HCEC 1CT (cell line): Measurements from ENCODE around the gene RPL35A.
A peak's percentile ranks its signal among the peaks of the same experiment; 100 is the strongest.
"Not testable (repeated sequence)": the region's sequence is repeated elsewhere in the genome, so short reads cannot be mapped to it uniquely, and the experiment has no call there.

Experiments used
- DNase-seq: peaks from one replicate; pipeline ENCODE4 v3.0.0-alpha.2; 2017

RPL35A gene

DNA sequence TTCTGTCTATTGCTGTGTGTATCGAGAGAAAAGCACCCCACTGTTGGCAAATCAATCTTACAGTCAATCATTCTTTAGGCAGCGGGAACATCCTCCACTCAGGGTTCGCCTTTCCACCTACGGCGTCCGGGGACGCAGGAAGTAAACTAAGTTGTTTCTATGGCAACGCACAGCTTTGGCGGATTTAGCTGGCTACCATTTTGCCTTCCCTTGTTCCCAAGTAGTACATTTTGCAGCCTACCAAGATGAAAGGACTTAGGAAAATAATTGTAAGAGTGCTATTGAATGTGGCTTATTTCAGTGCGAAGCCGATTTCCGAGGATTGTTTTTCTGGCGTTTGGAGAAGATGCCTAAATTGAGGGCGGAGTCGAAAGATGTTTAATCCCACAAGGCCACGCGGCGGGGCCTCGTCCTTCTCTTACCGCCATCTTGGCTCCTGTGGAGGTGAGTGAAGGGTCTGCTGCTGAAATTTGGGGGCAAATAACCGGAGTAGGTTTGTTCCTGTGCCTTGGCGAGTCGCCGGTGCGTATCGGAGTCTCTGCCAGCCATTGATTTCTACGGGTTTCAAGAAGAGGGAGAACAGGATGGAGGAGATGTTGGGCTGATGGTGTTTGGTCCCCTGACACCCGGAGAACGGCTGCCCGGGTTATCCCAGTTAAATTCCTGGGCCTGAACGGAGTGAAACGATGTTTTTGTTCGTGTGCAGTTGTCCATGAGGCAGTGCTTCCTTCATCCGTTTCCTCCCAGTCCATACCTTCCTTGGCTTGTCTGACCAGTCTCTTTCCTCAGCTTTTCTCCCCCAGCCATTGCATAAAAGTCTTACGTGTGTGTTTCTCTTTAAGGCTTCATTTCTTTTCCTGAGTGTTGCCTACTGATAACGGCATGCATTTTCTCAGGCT is at the start of gene RPL35A:
Gene RPL35A (plus strand): TSS at position 413 of the 899 bp plus-strand sequence. CDS start 778 bp downstream, outside the sequence.
- DNase-seq, result peak; percentile 95

DNA sequence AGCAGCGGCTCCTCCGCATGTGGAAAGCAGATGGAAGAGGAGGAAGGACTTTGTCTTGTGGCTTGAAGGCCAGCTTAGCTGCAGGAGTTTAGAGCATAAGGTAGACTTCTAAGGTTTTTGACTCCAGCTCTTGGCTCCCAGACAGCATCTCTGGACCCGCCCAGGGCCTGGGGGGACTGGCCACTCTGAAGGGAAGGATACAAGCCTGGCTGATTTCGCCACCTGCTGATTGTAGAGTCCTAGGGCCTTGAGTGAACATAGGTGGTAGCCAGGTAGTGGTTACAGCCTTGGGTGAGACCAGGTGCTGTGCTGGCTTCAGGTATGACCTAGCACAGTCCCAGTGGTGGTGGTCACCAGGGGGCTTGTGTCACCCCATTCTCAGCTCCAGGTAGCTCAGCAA is 48.4 kb upstream of the RPL35A start:
- DNase-seq, result no peak

DNA sequence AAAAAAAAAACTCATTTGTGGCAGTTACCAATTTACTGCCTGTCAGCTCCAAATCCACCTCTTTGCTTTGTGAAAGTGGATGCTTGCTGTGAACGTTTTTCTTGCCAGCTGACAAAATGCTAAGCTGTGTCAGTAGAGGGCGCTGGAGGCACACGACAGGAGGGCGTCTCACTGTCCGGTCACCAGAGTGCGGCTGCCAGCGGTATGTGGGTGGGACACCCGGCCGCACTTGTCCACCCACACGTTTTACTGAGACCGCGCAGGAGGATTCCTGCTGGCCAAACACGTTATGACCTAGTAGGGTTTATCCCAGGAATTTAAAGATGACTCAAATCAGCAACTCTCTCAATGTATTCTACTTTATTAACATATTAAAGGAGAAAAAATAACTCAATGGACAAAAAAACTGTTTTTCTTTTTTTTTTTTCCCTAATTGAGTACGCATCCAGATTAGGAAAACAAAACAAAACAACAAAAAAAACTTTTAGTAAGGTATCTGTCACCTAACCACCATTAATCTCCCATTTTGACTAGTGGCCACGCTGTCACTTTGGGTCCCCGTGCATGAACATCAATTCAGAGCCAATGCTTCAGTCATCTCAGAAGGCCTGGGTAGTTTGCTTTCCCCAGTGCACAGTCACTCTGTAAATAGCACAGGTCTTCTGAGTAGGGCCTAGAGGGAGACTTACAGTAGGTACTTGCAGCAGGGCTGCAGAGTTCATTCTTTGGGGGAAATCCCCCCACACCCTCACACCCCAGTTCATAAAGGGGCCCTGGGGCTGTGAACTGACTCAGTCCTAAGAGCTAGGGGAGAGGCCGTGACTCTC is 43.8 kb upstream of the RPL35A start:
- peak; percentile 91 for DNase-seq

GRCh38 chr3:197906850-197907187 is 43.2 kb upstream of the RPL35A start:
- DNase-seq, result no peak

- DNase-seq, result no peak
These were observed 42.8 kb upstream of the RPL35A start for GRCh38 chr3:197907196-197907595.

GRCh38 chr3:197908550-197908949 is 41.4 kb upstream of the RPL35A start:
- not testable (repeated sequence) for DNase-seq

GRCh38 chr3:197908957-197909701 is 40.9 kb upstream of the RPL35A start:
- DNase-seq, result no peak

DNA sequence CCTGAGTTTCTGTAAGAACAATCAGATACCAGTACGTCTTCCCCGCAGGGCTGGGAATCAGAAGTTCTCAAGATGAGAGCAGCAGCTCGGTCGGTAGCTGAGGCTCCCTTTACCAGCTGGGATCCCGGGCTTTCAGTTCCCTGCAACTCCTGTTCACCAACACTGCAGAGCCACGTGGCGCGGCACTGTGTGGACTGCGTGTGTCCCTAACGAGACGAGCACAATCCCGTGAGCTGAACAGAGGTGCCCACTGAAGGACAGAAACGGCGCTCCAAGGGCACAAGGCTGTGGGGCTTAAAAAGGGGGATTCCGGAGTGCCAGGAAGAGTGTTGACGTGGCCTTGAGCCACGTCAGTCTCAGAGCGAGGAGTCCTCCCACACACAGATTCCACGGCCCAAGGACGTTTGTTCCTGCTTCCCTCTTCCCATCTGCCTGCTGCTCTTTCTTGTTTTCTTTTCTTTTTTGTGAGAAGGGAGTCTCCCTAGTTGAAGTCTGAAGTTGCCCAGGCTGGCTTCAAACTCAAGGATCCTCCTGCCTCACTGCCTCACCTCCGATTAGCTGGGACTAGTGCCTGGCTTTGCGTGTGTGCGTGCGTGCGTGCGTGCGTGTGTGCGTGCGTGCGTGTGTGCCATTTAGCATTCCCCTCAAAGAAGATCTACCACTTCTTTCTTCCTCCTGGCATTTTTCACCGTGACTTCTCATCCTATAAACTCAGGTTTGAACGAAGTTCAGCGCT is 37.1 kb upstream of the RPL35A start:
- DNase-seq, result no peak

DNA sequence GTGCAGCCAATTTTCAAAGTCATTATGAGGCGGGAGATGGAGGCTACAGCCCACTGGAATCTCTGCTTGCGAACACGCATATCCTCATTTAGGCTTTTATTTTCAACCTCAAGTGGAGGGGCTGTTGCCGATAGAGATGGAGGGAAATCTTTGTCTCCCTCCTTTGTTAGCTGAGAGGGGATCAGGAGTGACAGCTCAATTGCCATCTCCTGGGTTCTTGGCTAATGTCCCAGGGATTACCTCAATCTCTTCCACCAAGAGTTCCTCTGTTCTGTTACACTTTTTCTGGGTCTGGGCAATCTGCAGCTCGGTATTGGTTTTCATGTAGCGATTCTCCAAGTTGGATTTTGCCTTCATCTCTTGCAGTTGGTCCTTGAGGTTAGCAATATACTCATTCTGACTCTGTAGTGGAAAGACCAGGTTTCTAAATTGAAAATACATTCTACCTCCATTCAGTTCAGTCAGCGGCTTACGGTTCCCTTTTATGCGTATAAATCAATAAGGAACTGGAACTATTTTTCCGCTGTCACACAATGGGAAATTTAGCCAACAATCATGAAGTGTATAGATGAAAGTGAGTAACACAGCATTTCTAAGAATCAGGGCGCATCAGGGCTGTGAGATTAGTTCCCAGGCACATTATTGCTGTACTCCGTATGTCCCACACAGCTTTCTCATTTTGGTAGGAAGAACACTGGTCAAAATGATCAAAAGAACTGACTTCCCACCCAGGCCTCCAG is 36.2 kb upstream of the RPL35A start:
- DNase-seq, result no peak

GRCh38 chr3:197921429-197922275 is 28.3 kb upstream of the RPL35A start:
- not testable (repeated sequence) for DNase-seq

GRCh38 chr3:197926418-197926817 is 23.6 kb upstream of the RPL35A start:
- DNase-seq, result no peak

DNA sequence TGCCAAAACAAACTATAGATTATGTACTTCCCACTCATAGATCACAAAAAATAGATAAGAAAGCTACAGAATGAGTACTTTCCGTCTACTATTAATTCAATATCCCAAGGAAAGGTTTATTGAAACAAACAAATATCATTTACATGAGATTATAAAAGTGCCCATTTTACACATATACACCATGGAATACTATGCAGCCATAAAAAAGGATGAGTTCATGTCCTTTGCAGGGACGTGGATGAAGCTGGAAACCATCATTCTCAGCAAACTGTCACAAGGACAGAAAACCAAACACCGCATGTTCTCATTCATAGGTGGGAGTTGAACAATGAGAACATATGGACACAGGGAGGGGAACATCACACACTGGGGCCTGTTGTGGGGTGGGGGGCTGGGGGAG is 22.4 kb upstream of the RPL35A start:
- not testable (repeated sequence) for DNase-seq

DNA sequence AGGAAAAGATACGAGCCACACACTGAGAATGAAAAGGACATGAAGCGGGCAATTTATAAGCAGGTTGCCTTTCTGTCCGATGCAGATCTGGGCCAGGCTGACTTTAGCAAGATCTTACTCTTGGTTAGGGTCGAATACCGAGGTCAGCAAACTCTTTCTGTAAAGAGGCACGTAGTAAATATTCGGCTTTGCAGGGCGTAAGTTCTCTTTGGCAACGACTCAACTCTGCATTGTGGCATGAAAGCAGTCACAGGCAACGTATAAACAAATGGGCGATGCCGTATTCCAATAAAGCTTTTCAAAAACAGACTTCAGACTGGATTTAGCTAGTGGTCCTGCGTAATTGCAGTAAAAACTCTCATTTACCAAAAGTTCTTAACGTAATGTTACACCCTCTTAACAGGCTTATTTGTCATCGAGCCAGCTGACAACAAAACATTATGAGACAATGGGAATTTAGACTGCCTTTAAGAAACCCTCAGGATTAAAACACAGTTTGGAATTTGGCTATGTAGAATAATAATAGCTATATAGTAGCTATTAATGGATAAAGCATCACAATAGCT is 13.1 kb upstream of the RPL35A start:
- no peak for DNase-seq

DNA sequence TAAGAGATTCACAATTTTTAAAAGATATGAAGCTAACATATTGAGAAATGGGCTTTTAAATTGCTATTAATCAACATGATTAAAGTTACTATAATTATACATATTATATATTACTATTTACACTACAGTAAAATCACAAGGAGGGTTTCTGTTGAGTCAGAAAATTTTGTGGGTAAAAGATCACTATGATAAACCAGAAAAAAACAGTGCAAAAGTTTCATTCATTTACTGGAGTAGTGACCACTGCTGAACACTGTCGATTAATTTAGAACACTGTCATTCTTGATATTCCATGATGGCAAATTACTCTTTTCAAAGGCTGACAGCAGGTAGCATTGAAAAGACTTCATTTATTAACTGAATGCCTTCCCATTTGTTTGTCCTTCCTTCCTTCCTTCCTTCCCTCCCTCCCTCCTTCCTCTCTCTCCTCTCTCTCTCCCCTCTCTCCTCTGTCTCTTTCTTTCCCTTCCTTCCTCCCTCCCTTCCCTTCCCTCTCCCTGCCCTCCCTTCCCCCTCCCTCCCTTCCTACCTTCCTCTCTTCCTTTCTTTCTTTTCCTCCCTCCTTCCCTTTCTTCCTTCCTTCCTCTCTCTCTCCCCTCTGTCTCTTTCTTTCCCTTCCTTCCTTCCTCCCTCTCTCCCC is 9.1 kb upstream of the RPL35A start:
- no peak for DNase-seq

DNA sequence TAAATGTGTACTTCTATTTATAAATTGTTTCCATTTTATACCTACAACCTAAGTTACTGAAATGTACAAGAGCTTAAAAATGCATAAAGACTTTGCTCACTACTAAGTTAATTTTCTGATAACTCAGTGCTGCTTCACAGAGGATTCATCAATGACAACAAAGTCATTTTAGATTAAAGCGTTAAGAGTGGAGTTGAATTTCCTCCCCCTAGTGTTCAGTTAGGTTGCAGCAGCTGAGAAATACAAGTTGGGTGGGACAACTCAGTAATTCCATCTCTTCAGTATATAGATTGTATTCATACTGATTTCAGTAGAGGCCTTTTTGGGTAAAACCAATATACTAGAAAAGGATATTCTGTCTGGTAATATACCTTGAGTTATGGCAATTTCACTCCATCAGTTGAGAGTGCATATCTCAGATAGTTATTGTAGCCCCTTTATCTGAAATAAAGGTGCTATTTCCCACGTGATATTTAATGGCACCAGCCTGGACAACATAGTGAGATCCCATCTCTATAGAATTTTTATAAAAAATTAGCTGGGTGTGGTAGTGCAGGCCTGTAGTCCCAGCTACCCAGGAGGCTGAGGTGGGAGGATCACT is 6.9 kb upstream of the RPL35A start:
- DNase-seq, result peak; percentile 55

GRCh38 chr3:197949191-197949777 is 706 bp upstream of the RPL35A start:
- no peak for DNase-seq

- no peak for DNase-seq
These were observed 679 bp downstream of the RPL35A start for GRCh38 chr3:197950677-197951061.

DNA sequence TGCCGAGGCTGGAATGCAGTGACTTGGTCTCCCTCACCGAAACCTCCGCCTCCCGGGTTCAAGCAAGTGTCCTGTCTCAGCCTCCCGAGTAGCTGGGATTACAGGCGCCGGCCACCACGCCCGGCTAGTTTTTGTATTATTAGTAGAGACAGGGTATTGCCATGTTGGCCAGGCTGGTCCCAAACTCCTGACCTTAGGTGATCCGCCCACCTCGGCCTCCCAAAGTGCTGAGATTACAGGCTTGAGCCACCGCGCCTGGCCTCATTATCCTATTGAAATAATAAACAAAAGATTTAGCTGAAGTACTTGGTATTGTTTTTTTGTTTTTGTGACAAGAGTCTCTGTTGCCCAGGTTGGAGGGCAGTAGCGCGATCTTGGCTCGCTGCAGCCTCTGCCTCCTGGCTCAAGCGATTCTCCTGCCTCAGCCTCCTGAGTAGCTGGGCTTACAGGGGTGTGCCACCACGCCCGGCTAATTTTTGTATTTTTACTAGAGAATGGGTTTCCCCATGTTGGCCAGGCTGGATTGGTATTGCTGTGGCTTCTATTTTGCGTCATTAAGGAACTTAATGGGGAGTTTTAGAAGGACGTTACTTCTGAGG is 1.5 kb downstream of the RPL35A start:
- DNase-seq, result no peak

- no peak for DNase-seq
These were observed 2.5 kb downstream of the RPL35A start for GRCh38 chr3:197952440-197952839.
